Activated naive CD4-positive, alpha-beta T cell treated with anti-CD3 and anti-CD28 coated beads, Interleukin-2, amount 50 U/mL, for 16 hours (primary cell): Measurements from ENCODE around the gene GUK1.
"Not testable (repeated sequence)": the region's sequence is repeated elsewhere in the genome, so short reads cannot be mapped to it uniquely, and the experiment has no call there.

Source experiments
- DNase-seq: peaks from one replicate; pipeline ENCODE4 v3.0.0-alpha.2; 2020

GUK1 gene

DNA sequence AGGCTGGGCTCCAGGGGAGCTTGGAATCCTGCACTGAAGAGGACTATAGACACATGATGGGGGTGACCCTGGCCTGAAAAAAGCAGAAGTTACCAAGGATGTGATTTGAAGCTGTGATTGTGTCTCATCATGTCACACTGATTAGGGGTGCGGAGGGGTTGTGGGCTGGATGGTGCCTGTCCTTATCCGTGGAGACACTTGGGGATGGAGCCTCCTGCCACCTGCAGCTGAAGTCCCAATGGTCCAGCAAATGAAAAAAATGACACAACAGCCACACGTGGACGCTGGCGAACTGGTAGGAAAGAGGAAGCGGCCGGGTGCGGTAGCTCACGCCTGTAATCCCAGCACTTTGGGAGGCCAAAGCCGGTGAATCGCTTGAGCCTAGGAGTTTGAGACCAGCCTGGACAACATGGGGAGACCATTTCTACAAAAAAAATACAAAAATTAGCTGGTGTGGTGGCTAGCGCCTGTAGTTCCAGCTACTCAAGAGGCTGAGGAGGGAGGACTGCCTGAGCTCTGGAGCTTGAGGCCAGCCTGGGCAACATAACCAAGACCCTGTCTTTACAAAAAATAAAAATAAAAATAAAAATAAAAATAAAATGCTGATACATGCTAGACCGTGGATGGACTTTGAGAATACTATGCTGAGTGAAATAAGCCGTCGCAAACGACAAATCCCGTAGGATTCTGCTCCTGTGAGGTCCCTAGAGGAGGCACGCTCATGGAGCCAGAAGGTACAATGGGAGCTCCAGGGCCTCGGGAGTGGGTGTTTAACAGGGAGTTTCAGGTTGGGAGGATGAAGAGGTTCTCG is 24.7 kb downstream of the GUK1 start:
- no peak for DNase-seq

DNA sequence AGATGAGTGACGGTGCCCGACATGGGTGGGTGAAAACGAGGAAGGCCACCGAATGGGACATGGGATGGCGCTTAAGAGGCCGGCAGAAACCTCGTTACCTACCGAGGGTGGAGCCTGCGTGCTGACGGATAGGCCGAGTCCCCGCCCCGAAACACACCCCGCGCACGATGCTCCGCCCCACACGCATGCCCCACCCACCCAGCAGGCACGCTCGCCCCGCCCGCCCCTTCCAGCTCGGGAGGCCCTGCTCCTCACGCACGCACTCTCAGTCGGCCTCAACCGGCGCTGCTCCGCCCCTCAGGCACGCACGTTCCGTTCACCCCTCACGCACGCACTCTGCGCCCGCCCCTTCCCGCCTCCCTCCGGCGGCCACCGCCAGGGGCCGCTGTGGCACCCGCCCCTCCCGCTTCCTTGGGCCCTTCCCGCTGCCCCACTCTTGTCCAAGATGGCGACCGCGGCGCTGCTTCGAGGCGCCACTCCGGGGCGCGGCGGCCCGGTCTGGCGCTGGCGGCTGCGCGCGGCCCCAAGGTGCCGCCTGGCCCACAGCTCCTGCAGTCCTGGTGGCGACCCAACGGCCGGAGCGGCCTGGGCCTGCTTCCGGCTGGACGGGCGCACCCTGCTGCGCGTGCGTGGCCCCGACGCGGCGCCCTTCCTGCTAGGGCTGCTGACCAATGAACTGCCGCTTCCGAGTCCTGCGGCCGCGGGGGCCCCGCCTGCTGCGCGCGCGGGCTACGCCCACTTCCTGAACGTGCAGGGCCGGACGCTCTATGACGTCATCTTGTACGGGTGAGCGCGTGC is 25.5 kb downstream of the GUK1 start, which contains the start of gene IBA57:
TSS of gene IBA57 (plus strand) at position 433 of the 798 bp plus-strand sequence. CDS start at position 446, 13 bp downstream.
- DNase-seq, result peak; percentile 100

DNA sequence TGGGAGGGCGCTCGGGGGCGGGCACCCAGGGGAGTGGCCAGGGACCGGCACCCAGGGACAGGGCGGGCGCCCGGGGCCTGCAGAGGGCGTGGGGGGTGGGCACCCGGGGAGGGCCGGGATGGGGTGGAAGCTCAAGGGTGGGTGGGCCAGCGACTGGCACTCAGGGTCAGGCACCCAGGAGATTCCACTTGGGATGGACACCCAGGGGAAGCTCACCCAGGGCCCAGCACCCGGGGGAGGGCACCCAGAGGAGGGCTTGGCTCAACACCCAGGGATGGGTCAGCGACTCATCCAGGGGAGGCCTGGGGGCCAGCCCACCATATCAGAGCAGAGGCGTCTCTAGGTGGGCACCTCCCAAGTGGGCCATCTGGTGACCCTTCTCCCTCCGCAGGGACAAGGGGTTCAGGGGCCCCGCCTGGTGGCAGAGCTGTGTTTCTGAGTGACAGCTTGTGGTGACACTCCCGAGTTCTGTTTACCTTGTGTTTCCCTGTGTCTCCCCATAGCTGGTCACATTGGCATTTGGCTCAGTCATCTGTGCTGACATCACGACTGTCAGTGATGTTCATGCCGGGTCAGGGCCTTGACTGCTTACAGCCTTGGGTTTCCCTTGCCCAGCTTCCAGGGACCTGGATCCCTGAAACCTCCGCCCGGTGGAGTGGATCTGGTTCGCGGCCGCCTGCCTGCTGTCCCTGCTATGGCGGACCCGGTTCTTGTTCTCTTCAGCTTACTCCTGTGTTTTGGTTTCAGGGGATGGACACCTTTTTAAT is 26.3 kb downstream of the GUK1 start:
- DNase-seq, result peak; percentile 44

DNA sequence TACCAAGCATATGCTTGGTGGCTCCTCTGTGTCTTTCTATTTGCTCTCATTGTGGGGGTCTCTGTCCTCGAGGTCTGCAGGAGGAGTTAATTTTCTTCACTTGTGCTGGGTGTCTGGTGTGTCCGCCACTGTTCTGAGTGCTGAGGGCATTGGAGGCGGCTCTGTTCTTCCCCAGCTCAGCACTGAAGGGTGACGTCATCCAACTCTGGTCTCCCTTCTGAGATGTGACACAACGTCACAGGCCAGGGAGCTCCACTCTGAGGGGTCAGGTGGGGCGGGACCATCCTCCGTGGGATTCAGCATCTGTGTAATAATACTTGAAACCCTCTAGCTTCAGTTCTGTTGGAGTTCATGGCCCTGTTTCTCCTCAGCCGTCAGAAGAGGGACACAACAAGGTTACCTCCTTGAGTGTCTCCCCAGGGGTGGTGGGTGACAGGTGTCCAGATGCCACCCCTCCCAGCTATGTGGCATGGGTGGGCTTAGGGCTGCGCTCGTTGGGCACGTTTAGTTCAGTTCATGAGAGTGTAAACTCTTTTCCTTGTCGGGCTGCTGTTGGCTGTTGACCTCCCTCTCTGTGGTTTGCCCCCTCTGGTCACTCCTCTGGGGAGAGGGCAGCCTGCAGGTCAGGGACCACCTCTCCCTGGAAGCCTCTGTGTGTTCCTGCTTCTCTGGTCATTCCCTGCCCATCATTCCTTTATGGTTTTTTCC is 28.6 kb downstream of the GUK1 start:
- no peak for DNase-seq

DNA sequence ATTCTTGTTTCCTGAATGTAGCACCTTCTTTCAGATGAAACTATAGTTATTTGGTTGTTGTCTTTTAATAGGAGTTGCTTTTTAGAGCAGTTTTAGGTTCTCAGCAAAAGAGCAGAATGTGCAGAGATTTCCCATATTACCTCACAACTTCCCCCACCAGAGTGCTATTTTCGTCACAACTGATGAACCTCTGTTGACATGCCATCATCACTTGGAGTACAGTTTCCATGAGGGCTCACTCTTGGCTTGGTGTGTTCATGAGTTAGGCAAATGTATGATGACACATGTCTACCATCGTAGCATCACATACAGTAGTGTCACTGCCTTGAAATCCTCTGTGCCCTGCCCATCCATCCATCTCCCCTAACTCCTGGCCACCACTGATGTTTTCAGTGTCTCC is 29.3 kb downstream of the GUK1 start:
- no peak for DNase-seq

DNA sequence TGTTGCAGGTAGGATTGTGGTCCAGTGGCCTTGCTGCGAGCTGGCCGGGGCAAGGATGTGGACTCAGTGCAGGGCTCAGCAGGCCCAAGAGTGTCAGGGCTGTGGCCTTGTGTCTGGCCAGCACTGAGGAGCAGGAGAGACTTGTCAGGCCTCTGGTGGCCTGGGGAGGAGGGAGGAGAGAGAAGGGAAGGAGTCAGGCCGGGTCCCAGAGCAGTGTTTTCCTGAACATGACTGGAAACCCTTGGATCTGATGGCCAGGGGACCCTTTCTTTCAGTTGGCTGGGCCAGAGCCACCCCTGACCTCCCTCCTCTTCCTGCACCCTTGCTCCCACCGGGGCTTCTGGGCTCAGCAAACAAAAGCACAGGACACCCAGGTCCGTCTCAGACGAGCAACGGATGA is 30.6 kb downstream of the GUK1 start:
- DNase-seq, result no peak

DNA sequence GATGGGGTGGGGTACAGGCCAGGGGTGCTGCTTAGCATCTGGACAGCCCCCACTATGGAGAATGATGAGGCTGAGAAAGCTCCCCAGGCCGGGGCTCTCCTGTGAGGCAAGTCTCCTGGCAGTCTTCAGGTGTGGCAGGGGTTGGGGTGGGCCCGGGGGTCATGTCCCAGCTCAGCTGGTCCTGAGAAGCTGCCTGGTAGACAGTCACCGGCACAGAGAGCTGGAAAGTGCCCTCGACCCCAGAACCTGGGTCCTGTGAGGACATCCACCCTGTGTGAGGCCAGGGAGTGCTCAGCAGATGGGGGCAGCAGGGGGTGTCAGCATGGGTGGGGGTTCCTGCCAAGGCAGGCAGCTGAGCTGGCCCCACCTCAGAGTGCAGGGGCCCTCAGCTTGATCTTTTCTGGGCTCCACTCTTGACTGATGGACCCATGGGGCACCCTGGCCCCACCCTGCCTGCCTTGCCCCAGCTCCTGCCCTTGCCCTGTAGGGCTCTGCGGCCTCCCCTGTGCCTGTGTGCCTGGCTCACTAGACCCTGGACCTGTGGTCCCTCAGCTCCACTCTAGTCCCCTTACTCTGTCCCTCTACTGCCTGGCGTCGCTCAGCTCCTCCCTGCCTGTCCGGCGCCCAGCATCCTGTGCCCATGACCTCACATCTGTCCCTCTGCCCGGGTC is 31.3 kb downstream of the GUK1 start:
- no peak for DNase-seq

DNA sequence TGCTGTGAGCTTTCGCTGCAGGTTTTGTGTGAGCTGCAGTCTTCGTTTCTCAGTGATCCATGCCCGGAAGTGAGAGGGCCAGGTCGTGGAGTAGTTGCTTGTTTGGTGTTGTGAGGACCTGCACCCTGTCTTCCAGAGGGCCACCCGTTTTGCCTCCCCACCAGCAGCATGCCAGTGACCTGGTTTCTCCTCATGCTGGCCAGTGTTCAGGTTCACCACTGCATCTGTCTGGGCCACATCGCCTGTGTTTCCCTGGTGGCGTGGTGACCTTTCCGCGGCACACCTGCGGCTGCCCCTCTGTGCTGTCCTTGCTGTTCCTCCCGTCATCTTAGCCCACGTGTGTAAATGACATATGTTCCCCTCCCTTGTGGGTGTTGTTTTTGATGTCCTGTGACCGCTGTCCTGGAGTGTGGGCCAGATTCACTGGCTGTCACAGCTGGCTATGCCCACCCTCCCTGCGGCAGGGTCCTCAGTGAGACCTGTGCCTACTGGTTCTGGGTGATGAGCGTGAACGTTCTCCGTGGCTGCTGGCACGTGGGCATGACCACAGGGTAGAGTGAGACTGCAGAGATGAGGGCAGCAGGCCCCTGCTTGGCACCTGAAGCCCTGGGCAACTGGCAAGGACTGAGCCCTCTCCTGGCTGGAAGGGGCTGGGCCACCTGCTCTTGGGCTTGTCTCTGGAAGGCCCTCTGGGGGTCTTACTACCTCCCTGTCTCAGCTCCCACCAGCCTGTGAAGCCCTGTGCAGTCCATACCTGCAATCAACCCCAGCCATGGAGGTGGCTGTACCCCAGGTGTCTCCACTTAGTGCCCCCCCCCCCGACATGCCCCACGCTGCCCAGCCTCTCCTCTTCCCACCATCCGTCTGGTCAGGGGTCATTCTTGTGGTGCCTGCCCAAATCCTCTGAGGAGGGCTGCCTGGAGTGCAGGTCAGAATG is 32.8 kb downstream of the GUK1 start:
- DNase-seq, result no peak

DNA sequence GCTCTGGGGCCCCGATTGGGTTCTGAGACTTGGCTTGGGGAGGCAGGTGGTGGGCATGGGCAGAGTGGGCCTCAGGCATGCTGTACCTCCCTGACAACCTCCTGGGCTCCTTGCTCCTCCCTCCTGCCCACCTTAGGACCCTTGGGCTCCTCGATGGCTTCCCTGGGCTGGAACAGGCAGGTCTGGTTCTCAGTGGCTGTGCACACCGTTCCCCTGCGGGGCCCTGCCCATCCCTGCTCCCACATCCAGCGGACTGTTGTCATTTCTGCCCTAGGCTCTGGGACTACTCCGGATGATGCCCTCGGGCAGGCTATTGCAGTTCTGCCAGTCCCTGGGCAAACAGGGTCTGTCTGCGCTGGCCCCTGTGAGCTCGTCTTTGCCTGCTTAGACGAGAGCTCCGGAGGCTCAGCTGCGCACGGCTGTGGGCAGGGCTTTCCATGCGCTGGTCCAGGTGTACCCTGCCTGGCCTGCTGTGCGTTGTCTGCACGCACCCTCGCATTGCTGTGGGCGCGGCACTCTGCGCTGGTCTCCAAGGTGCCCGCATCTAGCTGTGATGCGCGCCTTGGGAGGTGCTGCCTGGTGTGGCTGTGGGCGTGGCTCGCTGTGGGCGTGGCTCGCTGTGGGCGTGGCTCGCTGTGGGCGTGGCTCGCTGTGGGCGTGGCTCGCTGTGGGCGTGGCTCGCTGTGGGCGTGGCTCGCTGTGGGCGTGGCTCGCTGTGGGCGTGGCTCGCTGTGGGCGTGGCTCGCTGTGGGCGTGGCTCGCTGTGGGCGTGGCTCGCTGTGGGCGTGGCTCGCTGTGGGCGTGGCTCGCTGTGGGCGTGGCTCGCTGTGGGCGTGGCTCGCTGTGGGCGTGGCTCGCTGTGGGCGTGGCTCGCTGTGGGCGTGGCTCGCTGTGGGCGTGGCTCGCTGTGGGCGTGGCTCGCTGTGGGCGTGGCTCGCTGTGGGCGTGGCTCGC is 33.7 kb downstream of the GUK1 start:
- not testable (repeated sequence) for DNase-seq

DNA sequence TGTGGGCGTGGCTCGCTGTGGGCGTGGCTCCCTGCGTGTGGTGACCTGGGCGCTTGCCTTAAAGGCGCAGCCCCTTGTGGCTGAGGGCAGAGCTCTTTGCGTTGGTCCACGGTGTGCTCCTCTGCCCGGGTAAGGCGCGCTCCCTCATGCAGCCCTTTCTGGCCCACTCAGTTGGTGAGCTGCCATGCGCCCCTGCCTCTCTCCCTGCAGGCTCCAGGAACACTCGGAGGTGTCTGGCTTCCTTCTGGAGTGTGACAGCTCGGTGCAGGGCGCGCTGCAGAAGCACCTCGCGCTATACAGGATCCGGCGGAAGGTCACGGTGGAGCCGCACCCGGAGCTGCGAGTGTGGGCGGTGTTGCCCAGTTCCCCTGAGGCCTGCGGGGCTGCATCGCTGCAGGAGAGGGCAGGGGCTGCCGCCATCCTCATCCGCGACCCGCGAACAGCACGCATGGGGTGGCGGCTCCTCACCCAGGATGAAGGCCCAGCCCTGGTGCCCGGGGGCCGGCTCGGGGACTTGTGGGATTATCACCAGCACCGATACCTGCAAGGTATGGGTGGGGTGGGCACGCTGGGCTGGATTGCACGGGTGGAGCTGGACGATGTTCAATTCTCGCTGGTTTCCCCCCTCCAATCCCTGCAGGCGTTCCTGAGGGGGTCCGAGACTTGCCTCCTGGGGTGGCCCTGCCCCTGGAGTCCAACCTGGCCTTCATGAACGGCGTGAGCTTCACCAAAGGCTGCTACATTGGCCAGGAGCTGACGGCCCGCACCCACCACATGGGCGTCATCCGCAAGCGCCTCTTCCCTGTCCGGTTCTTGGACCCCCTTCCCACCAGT is 34.6 kb downstream of the GUK1 start:
- no peak for DNase-seq

DNA sequence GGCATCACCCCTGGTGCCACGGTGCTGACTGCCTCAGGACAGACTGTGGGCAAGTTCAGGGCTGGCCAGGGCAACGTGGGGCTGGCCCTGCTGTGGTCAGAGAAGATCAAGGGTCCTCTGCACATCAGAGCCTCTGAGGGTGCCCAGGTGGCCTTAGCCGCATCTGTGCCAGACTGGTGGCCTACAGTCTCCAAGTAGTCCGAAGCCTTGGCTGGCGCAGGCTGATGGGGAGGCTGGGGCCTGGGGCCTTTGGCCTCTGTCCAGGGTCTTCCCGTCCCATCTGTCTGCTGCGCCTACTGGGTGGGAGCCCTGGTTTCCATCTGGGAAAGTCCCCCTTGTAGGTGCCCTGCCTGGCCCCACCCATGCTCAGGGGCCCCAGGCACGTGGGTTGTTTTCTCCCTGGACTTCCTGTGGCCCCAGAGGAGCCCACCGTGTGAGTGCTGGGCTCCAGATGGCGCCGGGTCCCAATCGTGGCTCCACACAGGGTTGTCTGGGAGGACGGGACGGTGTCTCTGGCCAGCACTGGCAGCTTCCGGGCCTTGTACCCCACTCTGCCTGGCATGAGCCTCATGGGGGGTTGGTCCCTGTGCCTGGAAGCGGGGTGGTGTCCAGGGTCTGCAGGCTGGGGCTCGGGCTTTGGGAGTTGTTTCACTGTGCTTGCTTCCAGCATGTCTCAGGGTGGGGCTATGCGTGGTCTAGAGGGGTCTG is 35.4 kb downstream of the GUK1 start:
- DNase-seq, result no peak

DNA sequence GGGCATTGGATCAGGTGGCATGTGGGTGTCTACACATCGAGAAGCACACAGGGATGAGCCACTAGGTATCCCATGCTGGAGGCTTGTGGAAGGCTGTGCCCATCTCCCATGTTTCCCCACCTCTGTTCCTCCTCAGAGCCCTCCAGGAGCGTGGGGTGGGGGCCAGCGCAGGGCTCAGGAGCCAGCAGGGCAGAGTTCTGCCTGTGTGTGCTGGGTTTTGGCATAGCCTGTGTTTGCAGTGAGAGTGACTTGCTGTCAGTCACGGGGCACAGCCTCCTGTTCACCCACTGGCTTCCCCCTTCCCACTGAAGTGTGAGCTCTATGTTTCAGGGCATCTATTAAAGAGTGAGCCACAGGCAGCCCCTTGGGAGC is 35.9 kb downstream of the GUK1 start:
- no peak for DNase-seq

DNA sequence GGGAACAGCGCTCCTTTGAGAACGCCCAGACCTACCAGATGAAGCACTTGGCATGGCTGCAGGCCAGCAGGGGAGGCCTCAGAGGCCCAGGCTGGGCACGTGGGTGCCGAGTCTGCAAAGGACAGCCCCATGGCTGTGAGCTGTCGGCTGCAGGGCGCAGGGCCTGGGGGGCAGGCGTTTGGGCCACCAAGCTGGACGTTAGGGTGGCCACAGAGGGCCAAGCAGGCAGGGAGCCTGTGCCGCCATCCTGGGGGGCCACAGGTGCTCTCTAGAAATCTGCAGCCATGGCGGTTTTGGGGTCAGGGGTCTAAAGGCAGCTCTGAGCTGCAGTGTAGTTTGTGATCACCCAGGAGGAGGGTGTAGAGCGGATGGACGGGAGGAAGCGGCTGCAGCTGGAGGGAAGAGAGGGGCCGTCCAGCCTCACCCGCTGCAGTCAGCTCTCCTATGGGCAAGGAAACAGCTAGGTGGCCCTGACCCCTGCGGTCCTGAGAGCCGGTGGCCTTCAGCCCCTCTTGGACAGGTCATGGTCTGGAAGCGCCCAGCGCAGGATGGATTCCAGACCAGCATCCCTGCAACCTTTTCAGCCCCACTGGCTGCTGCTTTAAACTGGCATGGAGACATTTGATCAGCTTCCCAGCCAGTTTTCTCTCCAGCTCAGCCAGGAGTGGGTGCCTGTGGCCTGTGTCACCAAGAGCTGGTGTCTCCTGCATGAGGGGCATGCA is 36.5 kb downstream of the GUK1 start:
- DNase-seq, result no peak

DNA sequence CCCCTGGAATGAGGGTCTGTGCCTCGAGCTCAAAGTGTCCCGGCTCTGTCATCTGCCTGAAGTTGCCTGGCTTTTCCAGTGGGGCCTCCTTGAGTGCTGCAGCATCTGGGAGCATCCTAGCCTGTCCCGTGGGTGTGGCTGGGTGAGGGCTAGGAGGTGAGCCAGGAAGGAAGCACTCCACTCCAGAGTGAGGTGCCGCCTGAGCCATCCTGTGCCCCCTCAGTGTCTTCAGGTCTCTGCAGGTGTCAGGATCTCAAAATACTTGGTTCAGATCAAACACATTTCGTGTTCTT is 37.0 kb downstream of the GUK1 start:
- DNase-seq, result no peak

DNA sequence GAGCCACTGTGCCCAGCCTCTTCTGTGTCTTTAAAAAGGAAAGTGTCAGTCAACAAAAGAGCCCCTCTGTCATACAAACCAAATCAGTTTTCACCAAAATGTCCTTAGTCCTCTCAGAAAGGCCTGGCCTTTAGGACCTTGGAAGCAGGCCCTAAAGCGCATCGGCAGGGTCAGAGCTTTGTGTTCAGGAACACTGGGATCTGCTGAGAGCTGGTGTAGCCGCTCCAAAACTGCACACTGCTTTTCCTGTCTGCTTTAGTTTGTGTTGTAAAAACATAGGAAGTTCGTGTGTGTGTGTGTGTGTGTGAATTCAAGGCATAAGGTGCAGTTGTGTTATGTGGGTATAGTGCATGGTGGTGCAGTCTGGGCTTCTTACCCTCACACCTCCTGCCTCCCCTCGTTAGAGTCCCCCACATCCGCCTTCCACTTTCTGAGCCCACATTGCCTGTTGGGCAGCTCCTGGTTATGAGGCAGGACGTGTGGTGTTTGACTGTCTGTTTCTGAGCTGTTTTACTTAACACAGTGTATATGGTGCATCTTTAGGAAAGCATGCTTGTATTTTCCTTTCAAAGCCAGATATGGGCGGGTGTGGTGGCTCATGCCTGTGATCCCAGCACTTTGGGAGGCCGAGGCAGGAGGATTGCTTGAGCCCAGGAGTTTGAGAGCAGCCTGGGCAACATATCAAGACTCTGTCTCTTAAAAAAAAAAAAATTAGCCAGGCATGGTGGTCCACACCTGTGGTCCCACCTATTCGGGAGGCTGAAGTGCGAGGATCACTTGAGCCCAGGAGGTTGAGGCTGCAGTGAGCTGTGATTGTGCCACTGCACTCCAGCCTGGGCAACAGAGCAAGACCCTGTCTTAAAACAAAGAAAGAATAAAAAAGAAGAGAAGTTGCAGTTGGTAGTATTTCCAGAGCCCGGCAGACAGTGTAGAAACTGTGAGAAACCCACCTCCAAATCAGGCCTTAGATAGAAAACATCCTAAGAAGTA is 37.9 kb downstream of the GUK1 start:
- no peak for DNase-seq
